ENCODE results near the gene SLFNL1.

The SLFNL1 gene

DNA sequence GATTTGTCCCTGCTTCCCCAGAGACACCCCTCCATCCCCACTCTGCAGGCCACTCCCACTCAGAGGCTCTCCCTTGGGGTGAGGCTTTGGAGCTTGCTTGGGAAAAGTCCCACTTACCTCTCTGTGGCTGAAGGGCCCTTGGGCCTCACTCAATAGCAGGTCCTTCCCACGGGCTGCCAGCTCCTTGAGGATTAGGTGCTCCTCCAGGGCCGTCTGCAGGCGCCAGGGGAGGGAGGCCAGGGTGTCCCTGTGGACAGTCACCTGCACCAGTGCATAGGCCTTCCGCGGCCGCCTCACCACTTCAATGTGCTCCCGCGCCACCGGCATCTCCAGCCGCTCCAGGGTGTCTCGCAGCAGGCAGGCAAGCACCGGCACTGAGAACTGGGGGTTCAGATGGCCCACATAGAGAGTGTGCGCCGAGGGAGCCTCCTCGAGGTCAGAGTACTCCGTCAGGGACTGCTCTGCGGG is 1.4 kb downstream of the SLFNL1 start:
- no peak for DNase-seq (ENCODE audit: low spot score)

DNA sequence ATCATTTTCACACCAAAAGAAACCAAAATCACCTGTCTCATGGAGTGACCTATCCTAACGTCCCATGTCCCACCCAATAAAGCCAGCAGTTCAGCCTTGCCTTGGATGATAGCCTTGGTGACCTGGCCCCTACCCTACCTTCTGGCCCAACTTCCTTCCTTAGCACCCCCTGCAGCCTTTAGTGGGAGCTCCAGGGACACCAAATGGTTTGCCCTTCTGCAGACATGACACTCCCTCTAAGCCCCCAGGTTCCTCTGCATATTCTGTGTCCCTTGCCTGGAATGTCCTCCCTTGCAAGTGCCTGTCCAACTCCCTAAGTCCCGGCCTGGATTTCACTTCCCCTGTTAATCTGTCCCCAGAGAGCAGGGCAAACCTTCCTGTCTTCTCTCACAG is 2.2 kb downstream of the SLFNL1 start:
- DNase-seq (ENCODE audit: low spot score): no peak

GRCh38 chr1:41018018-41018410 is 3.5 kb downstream of the SLFNL1 start:
- no peak for DNase-seq (ENCODE audit: low spot score)

GRCh38 chr1:41017141-41018017 is 4.1 kb downstream of the SLFNL1 start:
- no peak for DNase-seq (ENCODE audit: low spot score)

- DNase-seq (ENCODE audit: low spot score): peak; percentile 37
These were observed 5.5 kb downstream of the SLFNL1 start for GRCh38 chr1:41015897-41016470.

DNA sequence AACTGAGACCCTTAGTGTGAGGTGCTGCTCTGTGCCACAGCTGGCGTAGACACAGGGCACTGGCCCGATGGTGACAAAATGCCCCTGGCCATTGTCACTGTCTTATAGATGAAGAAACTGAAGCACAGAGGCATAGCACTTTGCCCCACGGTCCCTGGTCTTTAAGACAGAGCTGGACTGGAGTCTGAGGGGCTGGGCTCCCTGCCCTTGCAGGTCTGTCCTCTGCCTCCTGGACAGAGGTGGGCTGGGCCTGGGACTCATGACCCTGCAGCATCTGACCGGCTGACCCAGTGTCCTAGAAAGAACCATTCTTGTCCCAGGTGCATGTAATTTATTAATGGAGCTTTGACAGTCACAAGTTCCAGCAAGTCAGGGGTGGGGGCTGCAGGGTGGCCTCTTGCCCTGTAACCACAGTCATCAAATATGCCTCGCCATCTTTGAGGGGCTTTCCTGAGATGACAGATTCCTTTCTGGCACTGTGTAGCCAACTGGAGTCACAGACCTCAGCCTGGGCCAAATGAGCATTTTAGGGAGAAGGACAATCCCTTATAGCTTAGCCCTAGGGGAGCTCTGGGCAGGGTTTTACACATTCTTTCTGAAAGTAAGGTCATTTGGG is 6.1 kb downstream of the SLFNL1 start:
- DNase-seq (ENCODE audit: low spot score): no peak

- DNase-seq (ENCODE audit: low spot score): no peak
These were observed 6.7 kb downstream of the SLFNL1 start for GRCh38 chr1:41014871-41015270.

DNA sequence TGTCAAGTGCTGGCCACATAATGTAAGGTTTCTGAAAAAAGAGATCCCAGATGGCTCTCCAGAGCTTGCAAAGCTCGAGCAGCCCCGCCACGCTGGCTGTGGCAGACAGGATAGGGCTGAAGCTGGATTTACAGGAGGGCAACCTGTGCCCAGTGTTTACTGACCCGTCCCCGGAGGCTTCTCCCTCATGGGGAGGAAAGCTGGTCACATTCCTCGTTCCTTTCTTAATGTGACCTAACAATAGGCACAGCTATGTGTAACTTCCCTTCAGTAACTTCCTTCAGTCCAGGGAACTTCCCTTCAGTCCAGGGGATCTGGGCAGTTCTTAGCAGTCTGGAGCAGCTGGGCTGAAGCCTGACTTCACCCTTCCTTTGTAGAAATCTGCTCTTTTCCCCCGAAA is 7.7 kb downstream of the SLFNL1 start:
- no peak for DNase-seq (ENCODE audit: low spot score)

- no peak for DNase-seq (ENCODE audit: low spot score)
These were observed 8.5 kb downstream of the SLFNL1 start for GRCh38 chr1:41013024-41013423.

- no peak for DNase-seq (ENCODE audit: low spot score)
These were observed 11.2 kb downstream of the SLFNL1 start for GRCh38 chr1:41010345-41010744.

GRCh38 chr1:41009466-41009865 is 12.1 kb downstream of the SLFNL1 start:
- DNase-seq (ENCODE audit: low spot score): no peak

DNA sequence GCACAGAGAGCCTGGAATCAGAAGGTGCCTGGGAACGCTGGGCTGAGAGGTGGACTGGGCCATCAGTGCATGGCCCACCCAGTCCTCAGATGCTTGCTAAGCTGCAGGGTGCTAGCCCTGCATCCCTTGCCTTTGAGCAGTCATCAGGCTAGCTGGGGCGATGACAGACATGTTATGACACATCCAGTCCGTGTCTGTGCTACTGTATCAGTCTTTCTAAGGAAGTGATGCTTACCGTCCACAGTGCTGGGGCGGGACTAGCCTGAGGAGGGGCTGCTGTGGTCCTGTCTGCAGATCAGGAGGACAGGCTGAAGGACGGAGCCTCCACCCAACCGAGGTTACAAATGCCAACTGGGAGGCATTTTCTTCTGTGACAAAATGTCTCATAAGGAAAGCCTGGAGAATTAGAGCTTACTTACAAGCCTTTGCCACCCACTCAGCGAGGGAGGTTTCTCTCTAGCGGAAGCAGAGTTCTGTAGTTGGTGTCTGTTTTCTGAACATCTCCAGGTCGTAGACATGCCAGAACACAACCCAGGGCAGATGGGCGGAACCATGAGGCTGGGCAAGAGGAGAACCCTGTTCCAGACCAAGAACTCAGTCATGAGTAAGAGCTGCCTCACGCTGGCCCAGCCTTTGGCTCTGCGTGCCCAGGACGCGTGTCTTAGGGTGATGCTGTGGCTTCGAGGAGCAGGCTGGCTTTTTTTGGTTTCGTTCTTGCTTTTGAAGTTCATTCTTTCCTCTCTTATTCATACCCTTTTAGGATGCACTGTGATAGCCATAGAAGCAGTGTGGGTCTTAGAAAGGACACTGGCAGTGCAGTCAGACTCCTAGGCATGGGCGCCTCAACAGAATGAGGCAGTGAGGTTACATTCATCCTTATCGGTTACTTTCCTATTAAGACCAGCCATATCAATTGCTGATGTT is 14.3 kb downstream of the SLFNL1 start:
- DNase-seq (ENCODE audit: low spot score): no peak

DNA sequence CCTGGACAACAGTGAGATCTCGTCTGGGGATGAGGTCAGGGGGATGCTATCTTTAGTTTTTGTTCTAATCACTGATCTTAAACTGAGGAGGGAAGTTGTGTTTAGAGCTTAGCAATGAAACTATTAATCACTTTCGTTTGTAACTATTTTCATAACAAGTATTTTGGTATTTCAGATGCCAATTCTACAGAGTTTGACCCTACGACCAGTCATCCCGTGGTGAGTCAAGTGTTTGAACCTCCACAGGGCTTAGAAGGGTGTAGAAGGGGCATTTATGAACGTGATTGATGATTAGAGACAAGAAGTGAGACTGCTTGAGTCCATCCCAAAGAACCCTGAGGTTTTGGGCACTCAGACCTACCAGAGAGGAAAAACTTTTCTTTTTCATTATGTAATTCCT is 15.6 kb downstream of the SLFNL1 start:
- DNase-seq (ENCODE audit: low spot score): no peak

DNA sequence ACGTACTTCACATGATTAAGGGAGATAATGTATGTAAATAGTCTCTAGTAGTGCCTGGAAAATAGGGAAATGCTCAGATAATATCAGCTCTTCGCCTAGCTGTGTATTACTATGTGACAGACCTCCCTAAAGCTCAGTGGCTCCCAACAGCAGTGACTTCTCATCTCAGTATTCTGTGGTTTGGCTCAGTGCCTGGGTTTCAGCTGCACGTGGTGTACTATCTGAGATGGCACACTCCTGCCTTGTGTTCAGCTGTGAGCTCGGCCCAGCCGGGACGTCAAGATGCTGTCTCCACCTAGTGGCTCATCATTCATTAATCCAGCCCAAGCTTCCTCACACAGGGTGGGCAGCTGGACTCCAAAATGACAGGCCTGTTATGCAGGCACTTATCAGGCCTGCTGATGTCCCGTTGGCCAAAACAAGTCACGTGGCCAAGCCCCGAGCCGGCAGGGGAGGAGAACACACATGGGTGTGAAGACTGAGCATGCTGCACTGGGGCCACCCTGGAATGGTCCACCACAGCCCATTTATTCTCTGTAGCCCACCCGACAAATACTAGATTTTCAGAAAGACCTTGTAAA is 17.8 kb downstream of the SLFNL1 start:
- DNase-seq (ENCODE audit: low spot score): peak; percentile 85

- DNase-seq (ENCODE audit: low spot score): no peak
These were observed 18.3 kb downstream of the SLFNL1 start for GRCh38 chr1:41003127-41003639.

GRCh38 chr1:40998668-40999067 is 22.9 kb downstream of the SLFNL1 start:
- DNase-seq (ENCODE audit: low spot score): no peak

DNA sequence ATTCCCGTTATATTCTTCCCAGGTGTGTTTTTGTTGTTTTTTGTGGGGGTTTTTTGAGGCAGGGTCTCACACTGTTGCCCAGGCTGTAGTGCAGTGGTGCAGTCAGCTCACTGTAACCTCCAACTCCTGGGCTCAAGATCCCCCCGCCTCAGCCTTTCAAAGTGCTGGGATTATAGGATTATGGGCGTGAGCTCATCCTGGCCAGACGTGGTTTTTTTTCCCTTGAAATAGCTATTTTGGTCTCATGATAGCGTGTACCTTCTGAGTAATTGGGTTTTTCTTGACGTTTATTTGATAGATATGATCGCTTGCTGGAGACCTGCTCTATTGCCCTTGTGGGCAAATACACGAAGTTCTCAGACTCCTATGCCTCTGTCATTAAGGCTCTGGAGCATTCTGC is 24.4 kb downstream of the SLFNL1 start:
- no peak for DNase-seq (ENCODE audit: low spot score)

- no peak for DNase-seq (ENCODE audit: low spot score)
These were observed 32.5 kb downstream of the SLFNL1 start for GRCh38 chr1:40989066-40989465.

DNA sequence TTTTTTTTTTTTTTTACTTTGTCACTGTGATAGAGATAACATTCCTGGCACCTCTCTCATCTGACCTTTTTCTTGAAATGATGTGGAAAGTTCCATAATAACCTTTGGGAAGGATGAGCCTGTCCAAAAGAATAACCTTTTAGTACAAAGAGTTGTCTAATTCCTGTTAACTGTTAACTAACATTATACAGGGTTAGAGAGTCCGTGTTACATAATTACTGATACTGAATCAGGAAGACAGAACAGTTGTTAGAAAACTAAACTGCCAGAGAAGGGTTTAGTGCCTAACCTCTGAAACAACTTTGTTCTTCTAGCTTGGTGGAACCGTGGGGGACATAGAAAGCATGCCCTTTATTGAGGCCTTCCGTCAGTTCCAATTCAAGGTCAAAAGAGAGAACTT is 33.2 kb downstream of the SLFNL1 start:
- no peak for DNase-seq (ENCODE audit: low spot score)

GRCh38 chr1:40987439-40988276 is 33.9 kb downstream of the SLFNL1 start:
- DNase-seq (ENCODE audit: low spot score): no peak

DNA sequence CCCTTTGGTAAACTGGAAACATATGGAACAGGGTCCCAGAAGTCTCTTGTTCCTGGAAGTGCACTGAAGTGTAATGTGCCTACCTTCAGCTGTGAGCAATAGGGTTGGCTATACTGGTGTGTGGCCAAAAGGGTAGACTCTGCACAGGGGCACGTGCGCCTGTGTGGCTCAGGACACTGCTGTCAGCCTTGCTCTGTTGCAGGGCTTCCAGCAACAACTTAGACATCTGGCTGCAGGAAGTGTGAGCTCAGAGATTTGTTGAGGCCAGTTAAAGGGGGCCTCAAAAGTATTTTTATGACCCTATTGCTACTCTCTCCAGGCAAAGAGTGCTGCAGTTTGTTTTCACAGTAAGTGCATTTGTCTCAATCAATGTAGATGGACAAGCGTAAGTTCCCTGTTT is 34.6 kb downstream of the SLFNL1 start:
- DNase-seq (ENCODE audit: low spot score): no peak

All from cerebellar cortex (tissue), 1 donor.